Measurements from ENCODE around the gene SPAG7. TPM values are rescaled to one million over a fixed set of nuclear protein-coding genes. Genes with fewer than 3 reads are reported as not detected.

The SPAG7 gene
- polyA plus RNA-seq, 1 donor, result 92.0 TPM

- no peak for DNase-seq
These were observed 6.6 kb upstream of the SPAG7 start for GRCh38 chr17:4974115-4974670.

GRCh38 chr17:4973256-4974114 lies 5.9 kb upstream of the SPAG7 start:
- no peak for DNase-seq

GRCh38 chr17:4972752-4973151 lies 5.1 kb upstream of the SPAG7 start:
- no peak for DNase-seq

- DNase-seq, result no peak
These were observed 4.7 kb upstream of the SPAG7 start for GRCh38 chr17:4972322-4972721.

GRCh38 chr17:4971826-4972225 lies 4.2 kb upstream of the SPAG7 start:
- no peak for DNase-seq

- no peak for DNase-seq
These were observed 2.7 kb upstream of the SPAG7 start for GRCh38 chr17:4970273-4970672.

- no peak for DNase-seq
These were observed 2.0 kb upstream of the SPAG7 start for GRCh38 chr17:4969551-4970173.

- no peak for DNase-seq
These were observed 1.5 kb upstream of the SPAG7 start for GRCh38 chr17:4969047-4969550.

- DNase-seq, result no peak
These were observed 949 bp upstream of the SPAG7 start for GRCh38 chr17:4968486-4969046.

- DNase-seq, result peak; percentile 98
These were observed 626 bp downstream of the SPAG7 start for GRCh38 chr17:4966844-4967538.

- DNase-seq, result no peak
These were observed 2.2 kb downstream of the SPAG7 start for GRCh38 chr17:4965311-4965986.

- DNase-seq, result no peak
These were observed 7.2 kb downstream of the SPAG7 start for GRCh38 chr17:4960279-4960922.

- DNase-seq, result no peak
These were observed 8.2 kb downstream of the SPAG7 start for GRCh38 chr17:4959261-4959965.

- no peak for DNase-seq
These were observed 9.5 kb downstream of the SPAG7 start for GRCh38 chr17:4958102-4958501.

GRCh38 chr17:4956493-4957061 lies 11.0 kb downstream of the SPAG7 start:
- no peak for DNase-seq

GRCh38 chr17:4955091-4955490 lies 12.5 kb downstream of the SPAG7 start:
- DNase-seq, result no peak

- DNase-seq, result no peak
These were observed 14.1 kb downstream of the SPAG7 start for GRCh38 chr17:4953451-4953961.

- no peak for DNase-seq
These were observed 16.1 kb downstream of the SPAG7 start for GRCh38 chr17:4951486-4951885.

- no peak for DNase-seq
These were observed 16.8 kb downstream of the SPAG7 start, which contains the start of gene ENO3 for GRCh38 chr17:4950746-4951204. TSS of gene ENO3 (plus strand) at chr17:4951119. CDS start at chr17:4951830, 711 bp downstream.

Measured in hindlimb muscle (tissue), 1 donor.